Activated B cell treated with CpG ODN at 0.5 μM for 24 hours (primary cell): ENCODE measurements around the gene AFDN. TPM values are rescaled to one million over a fixed set of nuclear protein-coding genes. Genes with fewer than 3 reads are reported as not detected.

Experiments
- ATAC-seq: fragments of 200-7000 bp; cut with Tn5 transposase; one replicate; pipeline ENCODE4 v1.10.0; 2021; ENCODE audit warnings: low read depth, mild to moderate bottlenecking, moderate library complexity
- CTCF ChIA-PET: fragments of 350-600 bp; sonication (Branson Sonifier 250); formaldehyde crosslinking; loops from one replicate; lab custom pipeline; 2021; ENCODE audit warnings: antibody characterized with exemption; lab: Charles Lee
- POLR2A ChIA-PET: fragments of 350-600 bp; sonication (Branson Sonifier 250); formaldehyde crosslinking; loops from one replicate; lab custom pipeline; 2021; ENCODE audit warnings: antibody characterized with exemption; lab: Charles Lee
- DNase-seq: peaks from one replicate; pipeline ENCODE4 v3.0.0; 2022
- H3K27ac Mint-ChIP-seq: one replicate; pipeline ENCODE4 v1.8.0; 2020; ENCODE audit warnings: mixed read lengths
- H3K27me3 Mint-ChIP-seq: one replicate; pipeline ENCODE4 v1.8.0; 2021; ENCODE audit warnings: mixed read lengths
- H3K36me3 Mint-ChIP-seq: one replicate; pipeline ENCODE4 v1.8.0; 2021; ENCODE audit warnings: low read depth, mixed read lengths
- H3K4me1 Mint-ChIP-seq: one replicate; pipeline ENCODE4 v1.8.0; 2021; ENCODE audit warnings: mixed read lengths
- H3K4me3 Mint-ChIP-seq: one replicate; pipeline ENCODE4 v1.8.0; 2020; ENCODE audit warnings: mild to moderate bottlenecking, mixed read lengths
- H3K9me3 Mint-ChIP-seq: one replicate; pipeline ENCODE4 v1.8.0; 2020; ENCODE audit warnings: mixed read lengths
- CTCF ChIP-seq: fragments of 200-600 bp; IDR thresholded peaks from one replicate; pipeline ENCODE4 v1.8.0; 2022; ENCODE audit warnings: antibody characterized with exemption, mild to moderate bottlenecking
- intact Hi-C: fragments of 100-400 bp; cut with micrococcal nuclease; formaldehyde crosslinking; loops from one replicate; pipeline ENCODE4 v1.15.1; 2024
- total RNA-seq: library from RNA; stranded (reverse); gene quantifications from 2 replicates; pipeline ENCODE4 v1.2.3, GENCODE V29; 2022

The AFDN gene
- total RNA-seq, 1 donor from 2014 or later = 38.0 TPM

- no peak overlapping the region for H3K27ac Mint-ChIP-seq
- H3K9me3 Mint-ChIP-seq = no peaks in the 10 kb centered on the region
- ChIA-PET POLR2A (no interaction called here), CTCF (no interaction called here)
- peaks cover 4% of the 10 kb centered on the region for H3K4me1 Mint-ChIP-seq
- TF ChIP-seq CTCF = no peak
- DNase-seq (no peak), ATAC-seq (no peak)
- intact Hi-C loops = no loop called here
- H3K4me3 Mint-ChIP-seq = no peak overlapping the region
- H3K36me3 Mint-ChIP-seq = no peaks in the 10 kb centered on the region
- peaks cover 10% of the 10 kb centered on the region for H3K27me3 Mint-ChIP-seq
Observed at GRCh38 chr6:167848783-167849182, 22.1 kb downstream of the AFDN start.

GRCh38 chr6:167849846-167850459, 23.2 kb downstream of the AFDN start:
- CTCF ChIA-PET = no interaction called here
- no peak overlapping the region for H3K4me3 Mint-ChIP-seq
- ATAC-seq = no peak

GRCh38 chr6:167850782-167851181, 24.1 kb downstream of the AFDN start:
- peaks cover 4% of the 10 kb centered on the region for H3K4me1 Mint-ChIP-seq
- H3K27me3 Mint-ChIP-seq = peaks cover 10% of the 10 kb centered on the region

More at GRCh38 chr6:167849846-167850459, 23.2 kb downstream of the AFDN start:
- no peaks in the 10 kb centered on the region for H3K9me3 Mint-ChIP-seq
- DNase-seq = no peak
- H3K36me3 Mint-ChIP-seq = no peaks in the 10 kb centered on the region
- peaks cover 10% of the 10 kb centered on the region for H3K27me3 Mint-ChIP-seq
- TF ChIP-seq CTCF = no peak
- H3K4me1 Mint-ChIP-seq = peaks cover 4% of the 10 kb centered on the region
- intact Hi-C loops = no loop called here
- POLR2A ChIA-PET = no interaction called here
- no peak overlapping the region for H3K27ac Mint-ChIP-seq

GRCh38 chr6:167851370-167851952, 24.8 kb downstream of the AFDN start:
- Mint-ChIP-seq H3K9me3 (no peaks in the 10 kb centered on the region), H3K4me3 (no peak overlapping the region), H3K27me3 (peaks cover 10% of the 10 kb centered on the region), H3K27ac (no peak overlapping the region), H3K36me3 (no peaks in the 10 kb centered on the region), H3K4me1 (peaks cover 4% of the 10 kb centered on the region)
- no peak for TF ChIP-seq CTCF
- intact Hi-C loops = no loop called here
- ATAC-seq (no peak), DNase-seq (no peak)
- ChIA-PET CTCF (no interaction called here), POLR2A (no interaction called here)

More at GRCh38 chr6:167850782-167851181, 24.1 kb downstream of the AFDN start:
- intact Hi-C loops = no loop called here
- Mint-ChIP-seq H3K4me3 (no peak overlapping the region), H3K9me3 (no peaks in the 10 kb centered on the region), H3K36me3 (no peaks in the 10 kb centered on the region), H3K27ac (no peak overlapping the region)
- DNase-seq = no peak
- POLR2A ChIA-PET = no interaction called here
- no peak for ATAC-seq
- no peak for TF ChIP-seq CTCF
- CTCF ChIA-PET = no interaction called here

- no peak for DNase-seq
- Mint-ChIP-seq H3K4me3 (no peak overlapping the region), H3K4me1 (peaks cover 8% of the 10 kb centered on the region), H3K27ac (no peak overlapping the region), H3K9me3 (peaks cover 5% of the 10 kb centered on the region), H3K36me3 (no peaks in the 10 kb centered on the region), H3K27me3 (peaks cover 7% of the 10 kb centered on the region)
- intact Hi-C loops = no loop called here
- ChIA-PET POLR2A (no interaction called here), CTCF (no interaction called here)
- TF ChIP-seq CTCF = no peak
- no peak for ATAC-seq
Observed at GRCh38 chr6:167855825-167856425, 29.2 kb downstream of the AFDN start.
